GM12875 (cell line): ENCODE data around the gene SCAPER.
"Not testable (repeated sequence)": the region's sequence is repeated elsewhere in the genome, so short reads cannot be mapped to it uniquely, and the experiment has no call there.

Source experiments
- H3K4me3 ChIP-seq: one replicate; pipeline ENCODE4 v1.5.1; 2011; ENCODE audit warnings: low read depth, low read length, control low read depth
- TF ChIP-seq, protein P1 (sequence below): IDR thresholded peaks from 2 replicates; pipeline ENCODE4 v1.5.1; 2011; ENCODE audit warnings: low read depth, mild to moderate bottlenecking, control low read depth, inconsistent platforms, low read length, moderate library complexity, borderline replicate concordance; ENCODE audit not compliant: insufficient read depth

SCAPER gene

DNA sequence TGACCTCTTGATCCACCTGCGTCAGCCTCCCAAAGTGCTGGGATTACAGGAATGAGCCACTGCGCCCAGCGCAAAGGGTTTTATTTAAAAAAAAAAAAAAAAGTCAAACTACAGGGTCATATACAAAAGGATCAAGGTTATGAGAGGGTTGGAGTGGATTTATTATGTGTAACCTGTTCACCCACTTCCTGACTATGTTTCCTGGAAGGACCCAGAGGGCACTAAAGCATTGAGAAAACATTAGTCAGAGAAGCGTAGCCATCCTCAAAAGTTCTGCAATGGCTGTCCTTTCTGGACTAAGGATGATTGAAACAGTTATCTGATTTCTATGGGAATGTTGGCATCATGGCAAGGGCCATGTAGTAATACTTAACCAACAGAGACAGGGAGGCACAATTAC lies 7.3 kb upstream of the SCAPER start:
- H3K4me3 ChIP-seq: no peak overlapping the region
- TF ChIP-seq, protein P1, sequence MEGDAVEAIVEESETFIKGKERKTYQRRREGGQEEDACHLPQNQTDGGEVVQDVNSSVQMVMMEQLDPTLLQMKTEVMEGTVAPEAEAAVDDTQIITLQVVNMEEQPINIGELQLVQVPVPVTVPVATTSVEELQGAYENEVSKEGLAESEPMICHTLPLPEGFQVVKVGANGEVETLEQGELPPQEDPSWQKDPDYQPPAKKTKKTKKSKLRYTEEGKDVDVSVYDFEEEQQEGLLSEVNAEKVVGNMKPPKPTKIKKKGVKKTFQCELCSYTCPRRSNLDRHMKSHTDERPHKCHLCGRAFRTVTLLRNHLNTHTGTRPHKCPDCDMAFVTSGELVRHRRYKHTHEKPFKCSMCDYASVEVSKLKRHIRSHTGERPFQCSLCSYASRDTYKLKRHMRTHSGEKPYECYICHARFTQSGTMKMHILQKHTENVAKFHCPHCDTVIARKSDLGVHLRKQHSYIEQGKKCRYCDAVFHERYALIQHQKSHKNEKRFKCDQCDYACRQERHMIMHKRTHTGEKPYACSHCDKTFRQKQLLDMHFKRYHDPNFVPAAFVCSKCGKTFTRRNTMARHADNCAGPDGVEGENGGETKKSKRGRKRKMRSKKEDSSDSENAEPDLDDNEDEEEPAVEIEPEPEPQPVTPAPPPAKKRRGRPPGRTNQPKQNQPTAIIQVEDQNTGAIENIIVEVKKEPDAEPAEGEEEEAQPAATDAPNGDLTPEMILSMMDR: no peak

DNA sequence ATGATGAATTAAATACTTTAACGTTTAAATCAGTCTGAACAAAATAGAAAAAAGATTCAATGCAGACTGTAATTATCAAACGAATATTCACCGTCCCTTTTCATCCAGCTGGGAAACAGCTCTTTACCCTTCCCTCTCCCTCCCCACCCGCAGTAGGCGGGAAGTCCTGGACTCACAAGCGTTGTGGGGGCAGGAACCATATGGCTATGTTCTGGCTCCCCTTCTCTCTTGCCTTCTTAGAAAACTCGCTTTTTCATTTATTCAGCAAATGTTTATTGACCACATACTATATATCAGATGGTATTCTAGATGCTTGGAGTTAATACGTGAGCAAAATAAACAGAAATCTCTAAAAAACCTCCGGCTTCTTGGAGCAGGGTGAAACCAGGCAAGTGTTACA lies 715 bp upstream of the SCAPER start:
- TF ChIP-seq, protein P1: no peak
- no peak overlapping the region for H3K4me3 ChIP-seq

DNA sequence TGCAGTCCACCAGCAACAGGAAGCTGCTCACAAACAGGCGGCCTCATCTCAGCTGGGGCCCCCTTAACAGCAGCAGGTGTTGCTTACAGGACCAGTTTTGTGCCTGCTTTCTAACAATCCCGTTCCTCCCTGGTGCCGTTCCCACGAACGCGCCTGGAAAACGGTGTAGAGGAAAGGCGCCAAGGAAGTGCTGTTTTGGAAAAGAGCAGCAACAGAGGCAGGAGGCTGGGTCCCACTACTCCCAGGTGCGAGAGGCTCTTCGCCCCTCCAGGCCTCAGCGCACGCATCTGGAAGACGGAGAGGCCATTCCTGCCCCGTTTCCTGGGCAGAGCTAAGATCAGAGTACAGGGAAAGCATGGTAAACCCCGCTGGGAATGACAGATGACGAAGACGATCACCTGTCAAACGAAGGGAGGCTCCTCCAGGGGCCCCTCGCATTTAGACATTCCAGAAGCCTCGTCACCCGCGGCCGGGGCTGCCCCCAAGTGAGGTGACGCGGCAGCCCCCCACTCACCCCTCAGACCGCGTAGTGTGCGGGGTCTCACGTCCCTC lies 603 bp downstream of the SCAPER start:
- H3K4me3 ChIP-seq: peak overlapping the region; percentile 95
- TF ChIP-seq, protein P1: no peak

DNA sequence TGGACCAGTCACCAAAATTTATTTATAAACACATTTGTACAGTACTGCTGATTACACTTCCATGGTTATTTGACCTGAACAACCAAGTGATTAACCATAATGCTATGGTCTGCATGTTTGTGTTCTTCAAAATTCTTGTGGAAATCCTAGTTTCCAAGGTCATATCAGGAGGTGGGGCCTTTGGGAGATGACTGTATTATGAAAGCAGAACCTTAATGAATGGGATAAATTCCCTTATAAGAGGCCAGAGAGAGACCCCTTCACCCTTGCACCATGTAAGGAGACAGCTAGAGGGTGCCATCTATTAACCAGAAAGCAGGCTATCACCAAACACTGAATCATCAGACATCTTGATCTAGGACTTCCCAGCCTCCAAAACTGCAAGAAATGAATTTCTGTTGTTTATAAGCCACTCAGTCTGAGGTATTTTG lies 1.9 kb downstream of the SCAPER start:
- H3K4me3 ChIP-seq: no peak overlapping the region
- TF ChIP-seq, protein P1: peak; percentile 46; the same call in 1 of the 2 replicates

DNA sequence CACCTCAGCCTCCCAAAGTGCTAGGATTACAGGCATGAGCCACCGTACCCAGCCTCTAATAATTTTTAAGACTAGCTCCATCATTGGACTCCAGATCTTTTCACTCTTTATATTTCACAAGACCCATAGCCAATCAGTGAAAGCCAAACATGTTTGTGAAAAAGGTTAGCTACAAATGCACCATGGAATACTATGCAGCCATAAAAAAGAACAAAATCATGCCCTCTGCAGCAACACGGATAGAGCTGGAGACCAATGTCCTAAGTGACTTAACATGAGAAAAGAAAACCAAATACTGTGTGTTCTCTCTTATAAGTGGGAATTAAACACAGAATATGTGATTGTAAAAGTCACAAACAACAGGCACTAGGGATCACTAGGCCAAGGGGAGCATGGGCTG lies 3.2 kb downstream of the SCAPER start:
- no peak overlapping the region for H3K4me3 ChIP-seq
- TF ChIP-seq, protein P1: no peak

DNA sequence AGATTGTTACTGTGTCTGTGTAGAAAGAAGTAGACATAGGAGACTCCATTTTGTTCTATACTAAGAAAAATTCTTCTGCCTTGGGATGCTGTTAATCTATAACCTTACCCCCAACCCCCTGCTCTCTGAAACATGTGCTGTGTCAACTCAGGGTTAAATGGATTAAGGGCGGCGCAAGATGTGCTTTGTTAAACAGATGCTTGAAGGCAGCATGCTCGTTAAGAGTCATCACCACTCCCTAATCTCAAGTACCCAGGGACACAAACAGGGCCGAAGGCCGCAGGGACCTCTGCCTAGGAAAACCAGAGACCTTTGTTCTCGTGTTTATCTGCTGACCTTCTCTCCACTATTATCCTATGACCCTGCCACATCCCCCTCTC lies 5.2 kb downstream of the SCAPER start:
- not testable (repeated sequence) for H3K4me3 ChIP-seq

DNA sequence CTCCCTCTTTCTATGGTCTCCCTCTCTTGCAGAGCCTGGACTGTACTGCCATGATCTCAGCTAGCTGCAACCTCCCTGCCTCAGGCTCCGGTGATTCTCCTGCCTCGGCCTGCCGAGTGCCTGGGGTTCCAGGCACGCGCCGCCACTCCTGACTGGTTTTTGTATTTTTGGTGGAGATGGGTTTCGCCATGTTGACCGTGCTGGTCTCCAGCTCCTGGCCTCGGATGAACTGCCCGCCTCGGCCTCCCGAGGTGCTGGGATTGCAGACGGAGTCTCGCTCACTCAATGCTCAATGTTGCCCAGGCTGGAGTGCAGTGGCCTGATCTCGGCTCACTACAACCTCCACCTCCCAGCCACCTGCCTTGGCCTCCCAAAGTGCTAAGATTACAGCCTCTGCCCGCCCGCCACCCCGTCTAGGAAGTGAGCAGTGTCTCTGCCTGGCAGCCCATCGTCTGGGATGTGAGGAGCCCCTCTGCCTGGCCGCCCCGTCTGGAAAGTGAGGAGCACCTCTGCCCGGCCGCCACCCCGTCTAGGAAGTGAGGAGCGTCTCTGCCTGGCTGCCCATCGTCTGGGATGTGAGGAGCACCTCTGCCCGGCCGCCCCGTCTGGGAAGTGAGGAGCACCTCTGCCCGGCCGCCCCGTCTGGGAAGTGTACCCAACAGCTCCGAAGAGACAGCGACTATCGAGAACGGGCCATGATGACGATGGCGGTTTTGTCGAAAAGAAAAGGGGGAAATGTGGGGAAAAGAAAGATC lies 5.8 kb downstream of the SCAPER start:
- H3K4me3 ChIP-seq: not testable (repeated sequence)

- TF ChIP-seq, protein P1: no peak
- H3K4me3 ChIP-seq: no peak overlapping the region
Measured at GRCh38 chr15:76898102-76898501, 7.0 kb downstream of the SCAPER start.
